ENCODE results near the gene UGGT2.
"Not testable (repeated sequence)": the region's sequence is repeated elsewhere in the genome, so short reads cannot be mapped to it uniquely, and the experiment has no call there.

UGGT2 gene

GRCh38 chr13:95874286-95874685, 178.9 kb downstream of the UGGT2 start:
- DNase-seq = no peak

DNA sequence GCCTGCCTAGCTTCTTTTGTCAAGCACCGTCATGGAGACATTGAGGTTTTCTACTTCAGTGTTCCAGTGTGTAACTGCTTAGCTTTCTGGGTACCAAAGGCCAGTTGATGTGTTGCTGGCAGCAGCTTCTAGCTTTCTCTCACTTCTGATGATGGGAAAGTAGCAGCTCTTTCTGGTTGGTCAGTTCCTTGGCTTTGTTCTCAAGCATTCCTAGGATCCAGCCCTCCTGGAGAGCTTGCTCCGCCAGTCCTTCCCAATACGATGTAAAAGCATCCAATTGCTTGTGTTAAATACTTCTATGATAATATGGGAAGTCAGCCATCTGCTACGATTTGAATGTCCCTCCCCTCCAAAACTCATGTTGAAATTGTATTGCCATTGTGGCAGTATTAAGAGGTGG, 182.8 kb downstream of the UGGT2 start:
- no peak for DNase-seq

DNA sequence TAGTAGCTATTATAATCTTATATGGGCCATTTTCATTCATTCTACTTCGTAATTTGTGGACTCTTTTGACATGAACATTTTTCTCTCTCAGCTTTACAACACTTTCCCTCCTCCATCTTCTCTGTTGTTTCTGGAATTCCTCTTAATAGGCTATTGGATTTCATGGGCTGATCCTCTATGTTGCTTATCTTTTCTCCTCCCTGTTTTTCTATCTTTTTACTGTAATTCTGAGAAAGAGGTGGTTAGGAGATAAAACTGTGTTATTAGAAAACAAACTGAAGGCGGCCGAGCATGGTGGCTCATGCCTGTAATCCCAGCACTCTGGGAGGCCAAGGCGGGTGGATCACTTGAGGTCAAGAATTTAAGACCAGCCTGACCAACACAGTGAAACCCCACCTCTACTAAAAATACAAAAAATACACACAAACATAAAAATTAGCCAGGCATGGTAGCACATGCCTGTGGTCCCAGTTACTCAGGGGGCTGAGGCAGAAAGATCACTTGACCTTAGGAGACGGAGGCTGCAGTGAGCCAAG, 188.1 kb downstream of the UGGT2 start:
- no peak for DNase-seq

- DNase-seq = no peak
Measured at GRCh38 chr13:95862408-95862807, 190.8 kb downstream of the UGGT2 start.

DNA sequence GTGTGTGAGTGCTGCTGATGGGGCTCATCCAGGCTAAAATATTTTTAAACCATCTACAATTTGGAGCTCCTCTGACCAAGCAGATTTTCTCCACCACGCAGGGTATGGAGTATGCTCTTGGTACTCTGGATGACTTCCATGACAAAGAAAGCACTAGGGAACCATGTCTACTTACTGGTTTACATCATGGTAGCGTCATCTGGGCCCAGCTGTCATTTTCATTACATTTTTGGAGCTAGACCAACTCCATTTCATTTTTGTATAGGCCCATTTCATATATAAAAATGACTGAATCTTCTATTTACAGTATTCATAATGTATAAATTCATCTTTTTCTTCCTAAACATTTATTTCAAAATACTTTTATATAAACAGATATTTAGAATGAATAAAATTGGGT, 191.9 kb downstream of the UGGT2 start:
- no peak for DNase-seq

- DNase-seq = peak in 1 of 2 experiments; percentile 18
Measured at GRCh38 chr13:95858286-95859075, 194.7 kb downstream of the UGGT2 start.

DNA sequence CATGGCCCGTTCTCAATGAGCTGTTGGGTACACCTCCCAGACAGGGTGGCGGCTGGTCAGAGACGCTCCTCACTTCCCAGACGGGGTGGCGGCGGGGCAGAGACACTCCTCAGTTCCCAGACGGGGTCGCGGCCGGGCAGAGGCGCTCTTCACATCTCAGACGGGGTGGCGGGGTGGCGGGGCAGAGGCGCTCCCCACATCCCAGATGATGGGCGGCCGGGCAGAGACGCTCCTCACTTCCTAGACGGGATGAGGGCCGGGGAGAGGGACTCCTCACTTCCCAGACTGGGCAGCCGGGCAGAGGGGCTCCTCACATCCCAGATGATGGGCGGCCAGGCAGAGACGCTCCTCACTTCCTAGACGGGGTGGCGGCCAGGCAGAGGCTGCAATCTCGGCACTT, 207.5 kb downstream of the UGGT2 start:
- not testable (repeated sequence) for DNase-seq

DNA sequence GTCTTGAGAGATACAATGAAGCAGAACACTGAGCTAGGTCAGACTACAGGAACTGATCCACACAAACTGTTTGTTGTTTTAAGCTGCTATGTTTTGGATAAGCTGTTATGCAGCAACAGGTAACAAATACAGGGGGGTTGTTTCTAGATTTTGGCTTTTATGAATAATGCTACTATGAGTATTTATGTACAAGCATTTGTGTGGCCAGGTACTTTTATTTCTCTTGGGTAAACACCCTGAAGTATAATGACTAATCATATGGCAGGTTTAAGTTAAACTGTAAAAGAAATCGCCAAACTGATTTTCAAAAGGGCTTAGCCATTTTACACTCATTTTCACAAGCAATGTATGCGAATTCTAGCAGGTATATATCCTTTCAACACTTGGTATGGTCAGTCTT, 210.3 kb downstream of the UGGT2 start:
- no peak for DNase-seq

DNA sequence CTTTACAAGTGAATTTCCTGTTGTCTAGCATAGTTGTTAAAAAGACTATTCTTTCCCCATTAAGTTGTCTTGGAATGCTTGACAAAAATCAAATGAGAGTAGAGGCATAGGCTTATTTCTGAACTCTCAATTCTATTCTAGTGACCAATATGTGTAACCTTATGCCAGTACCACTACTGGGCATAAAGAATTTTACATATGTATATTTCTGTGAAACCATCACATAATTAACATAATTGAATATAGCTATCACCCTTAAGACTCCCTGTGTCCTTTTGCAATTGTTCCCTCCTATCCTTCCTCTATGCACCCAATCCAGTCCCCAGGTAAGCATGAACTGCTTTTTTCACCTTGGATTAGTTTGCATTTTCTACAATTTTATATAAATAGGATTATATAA, 211.3 kb downstream of the UGGT2 start:
- no peak for DNase-seq

GRCh38 chr13:95834134-95834765, 219.0 kb downstream of the UGGT2 start:
- DNase-seq = peak; percentile 35 to 62

DNA sequence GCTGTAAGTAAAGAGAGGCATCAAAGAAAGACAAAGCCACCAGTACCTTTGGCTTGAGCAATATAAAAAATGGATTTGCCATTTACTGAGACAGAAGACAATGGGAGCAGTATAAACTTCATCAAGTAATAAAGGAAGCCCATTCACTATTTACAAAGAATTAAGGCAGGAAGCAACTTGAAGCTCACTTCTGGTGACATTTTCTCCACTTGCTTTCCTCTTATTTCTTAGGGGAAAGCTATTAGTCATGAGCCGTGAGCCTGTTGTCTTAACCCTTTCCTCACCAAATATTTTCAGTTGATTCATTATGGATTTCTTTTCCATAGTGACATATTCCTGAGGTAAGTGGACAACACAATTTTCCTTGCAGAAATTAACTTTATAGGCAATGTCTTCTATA, 219.5 kb downstream of the UGGT2 start:
- no peak for DNase-seq

DNA sequence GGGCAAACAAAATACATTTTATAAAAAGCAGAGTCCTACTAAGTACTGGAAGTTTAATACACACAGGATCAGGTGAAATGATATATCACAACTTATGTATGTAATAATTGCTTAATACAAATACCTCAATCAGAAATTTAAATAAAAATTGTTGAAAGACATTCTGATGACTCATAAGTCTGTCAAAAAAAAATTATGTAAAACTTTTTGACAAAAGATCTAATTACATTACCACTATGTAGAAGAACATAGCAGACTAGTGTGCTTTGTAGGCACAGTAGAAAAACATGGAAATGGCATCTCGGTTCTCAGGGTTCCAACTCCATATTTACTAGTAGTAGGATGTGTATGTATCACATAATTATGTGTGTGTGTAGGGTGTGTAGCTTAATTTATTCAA, 220.1 kb downstream of the UGGT2 start:
- no peak for DNase-seq

GRCh38 chr13:95822303-95822702, 230.9 kb downstream of the UGGT2 start:
- no peak for DNase-seq

DNA sequence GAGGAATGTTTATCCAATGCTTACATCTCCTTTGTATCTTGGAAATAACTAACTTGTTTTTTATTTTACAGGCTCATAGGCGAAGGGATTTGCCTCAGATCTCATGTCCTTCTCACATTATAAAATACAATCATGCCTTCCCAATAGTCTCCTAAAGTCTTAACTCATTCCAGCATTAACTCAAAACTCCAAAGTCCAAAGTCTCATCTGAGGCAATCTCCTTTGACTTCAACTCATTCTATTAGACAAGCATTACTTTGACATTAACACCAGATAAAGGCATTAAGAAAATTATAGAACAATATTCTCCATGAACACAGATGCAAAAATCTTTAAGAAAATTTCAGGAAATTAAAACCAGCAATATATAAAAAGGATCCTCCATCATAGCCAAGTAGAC, 238.7 kb downstream of the UGGT2 start:
- DNase-seq = no peak

DNA sequence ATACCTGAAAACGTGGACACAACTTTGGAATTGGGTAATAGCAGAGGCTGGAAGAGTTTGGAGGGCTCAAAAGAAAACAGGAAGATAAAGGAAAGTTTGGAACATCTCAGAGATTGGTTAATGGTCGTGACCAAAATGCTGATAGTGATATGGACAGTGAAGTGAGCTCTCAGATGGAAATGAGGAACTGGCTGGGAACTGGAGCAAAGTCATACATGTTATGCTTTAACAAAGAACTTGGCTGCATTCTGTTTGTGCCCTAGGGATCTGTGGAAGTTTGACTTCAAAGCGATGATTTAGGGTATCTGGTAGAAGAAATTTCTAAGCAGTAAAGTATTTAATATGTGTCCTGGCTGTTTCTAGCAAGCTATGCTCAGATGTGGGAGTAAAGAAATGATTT, 240.1 kb downstream of the UGGT2 start:
- DNase-seq = no peak

DNA sequence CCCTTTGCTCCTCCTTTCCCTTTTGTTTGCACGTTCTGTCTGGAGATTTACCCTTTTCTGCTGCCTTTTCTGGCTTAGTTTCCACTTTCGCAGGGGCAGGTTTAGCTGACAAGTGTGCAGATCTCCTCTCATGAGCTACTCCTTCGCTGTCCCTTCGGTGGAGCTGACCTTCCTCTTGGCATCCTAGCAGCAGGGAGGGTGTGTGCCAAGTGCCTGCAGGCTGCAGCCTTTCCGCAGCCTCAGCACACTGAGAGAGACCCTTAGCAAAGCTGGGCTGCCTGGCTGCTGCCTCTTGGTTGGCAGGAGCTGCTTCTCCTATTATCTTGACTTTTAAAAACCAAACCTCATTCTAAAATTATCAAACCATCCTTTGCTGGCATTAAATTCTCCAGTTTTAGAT, 243.8 kb downstream of the UGGT2 start:
- DNase-seq = no peak

GRCh38 chr13:95805921-95806320, 247.3 kb downstream of the UGGT2 start:
- no peak for DNase-seq

DNA sequence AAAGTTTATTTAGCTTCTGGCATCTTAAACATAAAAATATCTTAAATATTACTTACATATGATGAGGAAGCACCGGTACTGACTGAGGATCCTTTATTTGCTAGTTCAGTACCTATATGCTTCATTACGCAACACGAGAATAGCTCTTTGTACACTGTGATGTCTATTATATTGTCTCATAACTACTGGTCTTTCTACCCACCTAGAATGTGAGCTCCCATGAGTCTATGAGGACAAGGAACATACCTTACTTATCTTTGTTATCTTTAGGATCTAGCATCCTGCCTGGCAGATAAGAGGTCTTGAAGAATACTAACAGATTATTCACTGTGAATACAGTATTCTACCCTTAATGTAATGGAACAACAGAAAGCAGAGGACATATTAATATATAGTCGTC, 251.4 kb downstream of the UGGT2 start:
- no peak for DNase-seq

DNA sequence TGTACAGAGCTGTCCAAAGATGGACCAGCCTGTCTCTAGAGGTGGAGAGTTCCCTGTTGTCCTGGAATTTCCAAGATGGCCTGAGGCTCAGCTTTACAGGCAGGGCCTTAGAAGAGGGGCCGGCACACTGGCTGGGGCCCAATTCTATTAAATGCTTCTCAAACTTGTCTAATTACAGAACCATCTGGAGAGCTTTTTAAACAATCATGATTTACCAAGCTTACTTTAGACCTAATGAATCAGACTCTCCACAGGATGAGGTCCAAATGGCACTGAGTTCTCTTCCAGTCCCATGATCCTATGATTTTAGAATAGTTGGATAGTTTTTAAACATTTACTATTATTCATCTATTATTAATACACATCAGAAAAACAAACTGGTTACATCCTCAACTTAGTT, 252.8 kb downstream of the UGGT2 start:
- no peak for DNase-seq

GRCh38 chr13:95797016-95797415, 256.2 kb downstream of the UGGT2 start:
- no peak for DNase-seq

DNA sequence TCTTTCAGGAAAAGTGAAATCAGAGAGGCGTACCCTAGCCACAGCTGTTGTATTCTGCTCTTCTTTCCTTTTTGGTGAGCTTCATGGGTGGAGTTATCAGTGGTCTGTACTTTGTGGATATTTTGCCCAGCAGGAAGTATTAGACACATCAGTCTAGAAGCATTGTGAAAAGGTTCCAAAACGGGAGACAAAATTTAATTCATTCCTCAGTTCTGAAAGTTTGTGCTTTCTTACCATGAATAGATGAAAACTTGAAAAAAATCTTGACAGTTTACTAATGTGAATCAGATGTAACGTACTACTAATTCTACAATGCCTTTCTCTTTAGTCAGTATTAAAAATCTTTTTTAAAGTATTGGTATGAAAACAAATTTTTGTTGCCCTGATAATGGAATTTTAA, 259.4 kb downstream of the UGGT2 start:
- DNase-seq = no peak

GRCh38 chr13:95793018-95793555, 260.1 kb downstream of the UGGT2 start:
- no peak for DNase-seq

DNA sequence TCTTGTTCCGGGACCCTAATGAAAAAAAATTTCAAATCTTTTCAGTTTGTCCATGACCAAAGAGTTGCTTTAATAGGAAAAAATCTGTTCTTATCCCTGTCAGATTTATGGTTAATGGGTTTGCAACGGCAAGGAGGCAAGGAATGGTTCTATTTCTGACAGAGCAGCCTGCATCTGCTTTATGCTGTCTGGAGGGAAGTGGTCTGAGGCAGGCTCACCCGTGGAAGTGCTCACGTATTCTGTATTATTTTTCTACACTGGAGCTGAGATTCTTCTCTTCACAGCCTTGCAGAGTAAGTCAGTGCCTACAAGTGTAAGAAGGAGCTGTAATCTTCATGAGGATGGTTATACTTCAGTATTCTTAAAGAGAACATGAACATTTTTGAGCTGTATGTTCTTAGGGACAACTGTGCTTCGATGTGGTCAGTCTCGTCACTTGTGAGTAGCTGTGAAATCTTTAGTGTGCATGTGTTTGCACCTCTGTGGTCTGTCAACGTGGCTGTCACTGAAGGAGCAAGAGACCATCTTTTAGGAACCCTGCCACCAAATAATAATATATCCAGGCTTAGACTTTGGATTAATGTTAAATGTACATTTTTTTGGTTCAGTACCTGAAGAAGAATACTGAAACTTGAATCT, 262.0 kb downstream of the UGGT2 start:
- DNase-seq = no peak

GRCh38 chr13:95789315-95789714, 263.9 kb downstream of the UGGT2 start:
- DNase-seq = not testable (repeated sequence)
